Thoracic aorta (tissue), 2 donors: Measurements from ENCODE around the gene GAB4. TPM values are rescaled to one million over a fixed set of nuclear protein-coding genes. Genes with fewer than 3 reads are reported as not detected.

Experiments
- ATAC-seq: fragments of 150-250 bp; one replicate; pipeline ENCODE4 v1.8.0; 2017; ENCODE audit warnings: low read depth; ENCODE audit not compliant: insufficient number of reproducible peaks, low FRiP score
- DNase-seq: peaks from one replicate; pipeline ENCODE4 v3.0.0-alpha.2; 2020; ENCODE audit warnings: low spot score
- H3K27ac ChIP-seq, 2 donors: fragments of 200-600 bp; sonication (generic); 1 replicate in 1 of 2; 2 replicates in 1 of 2; pipeline ENCODE4 v1.5.1; 2016; ENCODE audit warnings: mild to moderate bottlenecking in 2 of 2, moderate library complexity in 2 of 2
- H3K27me3 ChIP-seq: fragments of 200-600 bp; sonication (generic); replicated peaks from 2 replicates; pipeline ENCODE4 v1.6.0; 2016; ENCODE audit warnings: mild to moderate bottlenecking; ENCODE audit not compliant: insufficient read depth
- H3K36me3 ChIP-seq: fragments of 200-600 bp; sonication (generic); one replicate; pipeline ENCODE4 v1.5.1; 2016
- H3K4me1 ChIP-seq, 2 donors: fragments of 200-600 bp; sonication (generic); 1 replicate in 1 of 2; 2 replicates in 1 of 2; pipeline versions ENCODE4 v1.5.1 to v1.6.0; 2016; ENCODE audit warnings: low read depth in 2 of 2, mild to moderate bottlenecking in 1 of 2; ENCODE audit not compliant: control insufficient read depth in 1 of 2
- H3K4me3 ChIP-seq: fragments of 200-600 bp; sonication (generic); 2 replicates; pipeline ENCODE4 v1.5.1; 2016; ENCODE audit warnings: mild to moderate bottlenecking
- H3K9me3 ChIP-seq: fragments of 200-600 bp; sonication (generic); 2 replicates; pipeline ENCODE4 v1.5.1; 2016
- total RNA-seq, 2 donors: library from RNA; depleted of rRNA; stranded (reverse); fragments of >200 nt; gene quantifications; one replicate each; pipeline versions ENCODE4 v1.1.0 to v1.2.3, GENCODE V29; 2016
- TF ChIP-seq, protein P1 (sequence below): fragments of 200-600 bp; sonication (generic); IDR thresholded peaks from one replicate; pipeline ENCODE4 v1.5.1; 2019; ENCODE audit warnings: antibody characterized with exemption

Gene GAB4
- total RNA-seq, 2 donors from 2014 or later = not detected

DNA sequence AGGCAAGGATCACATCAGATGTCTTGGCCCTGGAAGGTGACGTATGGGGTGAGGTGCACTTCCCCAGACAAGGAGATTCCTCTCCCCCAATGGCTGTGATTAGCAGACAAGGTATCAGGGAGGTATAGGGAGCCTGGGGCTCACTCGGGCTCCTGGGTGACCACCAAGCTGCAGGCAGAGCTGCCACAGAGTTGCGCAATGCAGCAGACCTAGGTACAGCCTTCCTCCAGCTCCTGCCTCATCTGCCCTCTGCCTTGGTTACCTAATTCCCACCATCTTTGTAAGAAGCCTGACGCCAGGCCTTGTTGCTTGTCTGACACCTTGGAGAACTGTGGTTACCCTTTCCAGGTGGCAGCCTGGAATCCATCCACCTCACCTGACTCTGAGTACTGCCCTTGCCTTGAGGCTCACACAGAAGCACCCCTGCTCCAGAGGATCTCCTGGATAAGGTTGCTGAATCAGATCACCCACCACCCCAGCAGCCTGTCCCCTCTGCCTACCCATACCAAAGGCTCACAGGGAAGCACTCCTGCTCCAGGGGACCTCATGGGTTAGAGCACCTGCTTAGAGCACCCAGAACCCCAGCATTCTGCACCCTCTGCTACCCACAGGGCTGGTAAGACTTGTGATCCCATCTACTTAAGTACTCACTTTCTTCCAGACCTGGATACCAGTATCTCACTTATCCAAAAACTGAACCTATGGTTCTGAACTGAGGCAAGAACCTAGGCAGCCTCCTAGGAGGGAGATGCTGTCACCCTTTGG is 40.4 kb downstream of the GAB4 start:
- no peak for DNase-seq
- TF ChIP-seq, protein P1, sequence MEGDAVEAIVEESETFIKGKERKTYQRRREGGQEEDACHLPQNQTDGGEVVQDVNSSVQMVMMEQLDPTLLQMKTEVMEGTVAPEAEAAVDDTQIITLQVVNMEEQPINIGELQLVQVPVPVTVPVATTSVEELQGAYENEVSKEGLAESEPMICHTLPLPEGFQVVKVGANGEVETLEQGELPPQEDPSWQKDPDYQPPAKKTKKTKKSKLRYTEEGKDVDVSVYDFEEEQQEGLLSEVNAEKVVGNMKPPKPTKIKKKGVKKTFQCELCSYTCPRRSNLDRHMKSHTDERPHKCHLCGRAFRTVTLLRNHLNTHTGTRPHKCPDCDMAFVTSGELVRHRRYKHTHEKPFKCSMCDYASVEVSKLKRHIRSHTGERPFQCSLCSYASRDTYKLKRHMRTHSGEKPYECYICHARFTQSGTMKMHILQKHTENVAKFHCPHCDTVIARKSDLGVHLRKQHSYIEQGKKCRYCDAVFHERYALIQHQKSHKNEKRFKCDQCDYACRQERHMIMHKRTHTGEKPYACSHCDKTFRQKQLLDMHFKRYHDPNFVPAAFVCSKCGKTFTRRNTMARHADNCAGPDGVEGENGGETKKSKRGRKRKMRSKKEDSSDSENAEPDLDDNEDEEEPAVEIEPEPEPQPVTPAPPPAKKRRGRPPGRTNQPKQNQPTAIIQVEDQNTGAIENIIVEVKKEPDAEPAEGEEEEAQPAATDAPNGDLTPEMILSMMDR = no peak
- H3K9me3 ChIP-seq = no peaks in the 10 kb centered on the region

DNA sequence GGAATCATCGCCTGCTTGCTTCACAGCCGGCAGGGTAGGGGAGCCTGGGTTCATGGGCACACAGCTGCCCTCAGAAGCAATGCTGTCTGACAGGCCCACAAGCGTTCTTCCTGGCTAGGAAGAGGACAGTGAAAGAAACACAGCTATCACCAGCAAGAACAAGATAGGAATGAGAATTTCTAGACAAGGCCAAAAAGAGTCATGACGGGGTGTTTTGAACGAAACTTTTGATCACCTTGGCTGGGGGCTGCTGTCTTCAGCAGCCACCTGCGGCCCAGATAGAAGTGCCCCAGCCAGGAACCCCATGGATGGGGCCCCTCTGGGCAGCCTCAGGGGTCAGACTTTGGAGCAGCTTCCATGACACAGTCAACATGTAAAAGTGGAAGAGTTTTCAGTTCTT is 41.8 kb downstream of the GAB4 start:
- Histone ChIP-seq H3K27me3 (no peaks in the 10 kb centered on the region), H3K36me3 (no peaks in the 10 kb centered on the region), H3K27ac (no peak overlapping the region), H3K9me3 (no peaks in the 10 kb centered on the region), H3K4me1 (no peaks in the 10 kb centered on the region), H3K4me3 (no peak overlapping the region)
- ATAC-seq = no peak
- TF ChIP-seq, protein P1 = no peak
- DNase-seq = no peak

More for the DNA sequence above, 40.4 kb downstream of the GAB4 start:
- Histone ChIP-seq H3K36me3 (no peaks in the 10 kb centered on the region), H3K4me3 (no peak overlapping the region), H3K27ac (no peak overlapping the region), H3K4me1 (no peaks in the 10 kb centered on the region), H3K27me3 (no peaks in the 10 kb centered on the region)
- no peak for ATAC-seq

DNA sequence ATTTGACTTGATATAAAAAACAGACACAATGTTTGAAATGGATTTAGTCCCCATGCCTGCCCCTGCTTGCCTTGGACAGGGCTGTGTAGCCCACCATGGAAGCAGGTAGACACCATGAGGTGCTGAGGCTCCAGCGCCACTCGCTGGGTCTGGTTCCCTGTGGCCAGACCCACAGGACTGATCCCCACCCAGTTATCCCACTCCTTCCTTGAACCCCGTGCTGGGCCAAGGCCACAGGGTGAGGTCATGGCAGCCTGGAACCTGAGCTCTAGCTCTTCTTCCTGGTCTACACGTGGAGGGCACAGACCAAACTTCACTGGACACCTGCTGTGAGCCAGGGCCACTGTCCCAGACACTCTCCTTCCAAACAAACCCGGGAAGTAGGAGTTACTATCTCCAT is 42.5 kb downstream of the GAB4 start:
- Histone ChIP-seq H3K9me3 (no peaks in the 10 kb centered on the region), H3K27me3 (no peaks in the 10 kb centered on the region), H3K36me3 (no peaks in the 10 kb centered on the region), H3K4me1 (no peaks in the 10 kb centered on the region), H3K27ac (no peak overlapping the region), H3K4me3 (no peak overlapping the region)
- TF ChIP-seq, protein P1 = no peak
- no peak for ATAC-seq
- no peak for DNase-seq

DNA sequence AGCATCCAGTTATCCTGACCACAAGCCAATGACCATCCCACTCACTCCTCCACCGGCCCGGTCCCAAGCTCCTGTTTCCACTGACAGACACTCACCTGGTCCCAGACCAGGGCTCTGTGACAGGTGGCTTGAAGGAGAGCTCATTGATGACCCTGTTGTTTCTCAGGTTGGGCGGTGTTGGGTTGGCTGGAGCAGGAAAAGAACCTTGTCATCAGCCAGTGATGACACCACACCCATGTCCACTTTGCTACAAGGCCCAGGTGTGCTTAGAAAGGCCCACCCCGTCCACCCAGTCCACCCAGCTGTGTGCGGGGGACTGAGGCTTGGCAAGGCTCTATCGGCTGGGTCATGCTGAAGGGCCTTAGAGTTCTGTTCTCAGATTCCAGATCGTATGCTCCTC is 42.9 kb downstream of the GAB4 start:
- Histone ChIP-seq H3K9me3 (no peaks in the 10 kb centered on the region), H3K27me3 (no peaks in the 10 kb centered on the region), H3K4me3 (no peak overlapping the region), H3K4me1 (no peaks in the 10 kb centered on the region), H3K27ac (no peak overlapping the region), H3K36me3 (no peaks in the 10 kb centered on the region)
- DNase-seq = no peak
- no peak for ATAC-seq
- TF ChIP-seq, protein P1 = no peak

DNA sequence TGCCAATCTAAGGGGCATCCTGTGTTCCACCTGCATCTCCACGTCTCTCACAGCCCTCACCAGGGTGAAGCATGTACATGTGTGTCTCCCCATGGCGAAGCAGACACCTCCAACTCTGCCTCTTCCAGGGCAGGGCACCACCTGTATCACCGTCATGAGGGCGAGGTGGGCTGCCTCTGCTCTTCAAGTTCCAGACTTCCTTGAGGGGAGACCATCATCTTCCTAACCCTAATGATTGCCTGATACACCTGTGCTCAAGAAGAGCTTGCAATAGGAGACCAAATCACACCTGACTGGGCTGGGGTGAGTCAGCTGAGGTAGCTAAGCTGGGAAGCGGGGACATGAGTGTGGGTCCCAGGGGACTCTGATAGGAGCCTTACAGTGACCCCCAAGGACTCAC is 43.7 kb downstream of the GAB4 start:
- Histone ChIP-seq H3K4me1 (no peaks in the 10 kb centered on the region), H3K9me3 (no peaks in the 10 kb centered on the region), H3K36me3 (no peaks in the 10 kb centered on the region), H3K4me3 (no peak overlapping the region), H3K27ac (no peak overlapping the region), H3K27me3 (no peaks in the 10 kb centered on the region)
- TF ChIP-seq, protein P1 = no peak
- ATAC-seq = no peak
- DNase-seq = no peak
